ENCODE results near the gene ZNF692. TPM values are rescaled to one million over a fixed set of nuclear protein-coding genes. Genes with fewer than 3 reads are reported as not detected.

Gene ZNF692, protein sequence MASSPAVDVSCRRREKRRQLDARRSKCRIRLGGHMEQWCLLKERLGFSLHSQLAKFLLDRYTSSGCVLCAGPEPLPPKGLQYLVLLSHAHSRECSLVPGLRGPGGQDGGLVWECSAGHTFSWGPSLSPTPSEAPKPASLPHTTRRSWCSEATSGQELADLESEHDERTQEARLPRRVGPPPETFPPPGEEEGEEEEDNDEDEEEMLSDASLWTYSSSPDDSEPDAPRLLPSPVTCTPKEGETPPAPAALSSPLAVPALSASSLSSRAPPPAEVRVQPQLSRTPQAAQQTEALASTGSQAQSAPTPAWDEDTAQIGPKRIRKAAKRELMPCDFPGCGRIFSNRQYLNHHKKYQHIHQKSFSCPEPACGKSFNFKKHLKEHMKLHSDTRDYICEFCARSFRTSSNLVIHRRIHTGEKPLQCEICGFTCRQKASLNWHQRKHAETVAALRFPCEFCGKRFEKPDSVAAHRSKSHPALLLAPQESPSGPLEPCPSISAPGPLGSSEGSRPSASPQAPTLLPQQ
- total RNA-seq (2021) (50.7 to 59.1 TPM (median 56.0 TPM) in 3 replicates), Bru-seq, nascent RNA (percentile 72 among the genes with signal in this experiment)
- long read RNA-seq, experiment 1, transcript ZNF692-201 (12 exons, 1,931 nt): major isoform, 19 of 103 reads
- long read RNA-seq, experiment 1, partial matches to known transcripts: 18 of 103 reads
- long read RNA-seq, experiment 1, other reads (novel, unspliced or antisense): 62 of 103 reads
- long read RNA-seq, experiment 2, transcript ZNF692-201 (12 exons, 1,931 nt): major isoform, 5 of 32 reads
- long read RNA-seq, experiment 2, partial matches to known transcripts: 10 of 32 reads
- long read RNA-seq, experiment 2, other reads (novel, unspliced or antisense): 13 of 32 reads
- long read RNA-seq, experiment 3, partial matches to known transcripts: 6 of 13 reads
- long read RNA-seq, experiment 3, other reads (novel, unspliced or antisense): 6 of 13 reads

DNA sequence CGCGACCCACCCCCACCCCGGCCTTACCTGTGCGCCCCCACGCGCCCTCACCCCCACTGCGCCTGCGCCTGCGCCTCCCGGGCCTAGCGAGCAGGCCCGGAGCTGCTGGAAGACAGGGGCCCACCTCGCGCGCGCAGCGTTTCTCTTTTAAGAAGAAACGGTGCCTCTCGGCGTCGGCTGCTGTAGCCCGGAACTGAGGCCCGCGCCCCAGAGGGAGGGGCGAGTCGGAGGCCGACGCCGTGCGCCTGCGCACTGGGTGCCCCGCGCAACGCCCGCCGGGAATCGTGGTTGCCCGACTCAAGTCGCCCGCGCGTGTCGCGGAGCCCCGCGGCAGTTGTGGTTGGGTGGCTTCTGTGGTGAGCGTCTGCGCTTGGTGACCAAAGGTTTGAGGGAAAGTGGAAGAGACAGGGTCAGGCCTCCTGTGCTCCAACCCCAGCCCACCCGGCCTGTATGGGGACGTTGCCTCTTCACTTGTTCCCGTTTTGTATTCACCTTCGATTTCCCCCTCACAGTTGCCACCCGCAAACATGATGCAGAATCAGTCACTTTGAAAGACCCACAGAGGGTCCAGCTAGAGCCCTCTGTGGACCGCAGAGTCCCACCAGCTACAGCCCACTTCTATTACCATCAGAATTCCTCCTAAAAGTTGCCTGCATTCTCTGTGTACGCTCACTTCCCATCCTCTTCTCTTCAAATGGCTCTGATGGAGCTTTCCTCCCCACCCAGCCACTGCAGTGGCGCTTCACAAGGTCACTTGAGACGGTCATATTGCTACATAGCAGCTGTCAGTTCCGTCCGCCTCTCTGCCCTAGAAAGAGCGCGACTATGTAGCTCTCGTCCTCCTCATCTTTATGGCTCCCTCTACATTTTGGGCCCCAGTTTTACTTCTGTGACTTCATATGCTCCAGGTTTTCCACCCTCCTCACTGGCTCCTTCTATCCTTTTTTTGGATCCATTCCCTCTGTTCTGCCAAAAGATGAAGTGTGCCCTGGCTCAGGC is at the start of gene ZNF692:
TSS of gene ZNF692 (minus strand) at position 195 of the 999 bp plus-strand sequence. CDS start 776 bp downstream, outside the sequence.
- H3K4me3 Mint-ChIP-seq: peak within 1 kb of the TSS; percentile 88
- peaks cover 26% of the 10 kb centered on the region for H3K4me1 Mint-ChIP-seq
- H3K36me3 Mint-ChIP-seq: peaks cover 8% of the 10 kb centered on the region
- DNase-seq (ENCODE audit: low spot score) (peak; percentile 95), ATAC-seq (peak; percentile 73)
- ChIA-PET POLR2A (interaction anchor here (0.7 to 2.5 kb wide), 8 partner anchors 12 to 47 kb away, joined by 3 to 20 read pairs (median 8); partner anchors contain the start of genes PGBD2, SH3BP5L and ZNF672), CTCF (interaction anchor here (0.9 to 3.0 kb wide), 12 partner anchors 12 to 52 kb away, joined by 3 to 40 read pairs (median 8); partner anchors contain the start of genes PGBD2, SH3BP5L and ZNF672)
- peak within 1 kb of the TSS; percentile 95 for H3K27ac Mint-ChIP-seq
- peaks cover 36% of the 10 kb centered on the region for H3K27me3 Mint-ChIP-seq (ENCODE audit: low read depth)
- peaks cover 3% of the 10 kb centered on the region for H3K9me3 Mint-ChIP-seq
- TF ChIP-seq TP53 (CRISPR knock-in tag; IDR thresholded peaks at IDR 0.05): no peak; the same call in 1 of the 2 replicates
- no peak for TF ChIP-seq ZNF138 (CRISPR knock-in tag; conservative IDR thresholded peaks at IDR 0.05)
- TF ChIP-seq SMAD4 (CRISPR knock-in tag; IDR thresholded peaks at IDR 0.05): no peak
- no peak for TF ChIP-seq IRF2 (CRISPR knock-in tag; IDR thresholded peaks at IDR 0.05; ENCODE audit: borderline replicate concordance, low read depth)
- TF ChIP-seq ETV6 (CRISPR knock-in tag; IDR thresholded peaks at IDR 0.05): no peak; the same call in 1 of the 2 replicates
- TF ChIP-seq, protein P1, sequence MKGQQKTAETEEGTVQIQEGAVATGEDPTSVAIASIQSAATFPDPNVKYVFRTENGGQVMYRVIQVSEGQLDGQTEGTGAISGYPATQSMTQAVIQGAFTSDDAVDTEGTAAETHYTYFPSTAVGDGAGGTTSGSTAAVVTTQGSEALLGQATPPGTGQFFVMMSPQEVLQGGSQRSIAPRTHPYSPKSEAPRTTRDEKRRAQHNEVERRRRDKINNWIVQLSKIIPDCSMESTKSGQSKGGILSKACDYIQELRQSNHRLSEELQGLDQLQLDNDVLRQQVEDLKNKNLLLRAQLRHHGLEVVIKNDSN (CRISPR knock-in tag; IDR thresholded peaks at IDR 0.05): peak; percentile 40; the same call in 1 of the 2 replicates
- no peak for TF ChIP-seq HMGA2 (CRISPR knock-in tag; IDR thresholded peaks at IDR 0.05)
- TF ChIP-seq ZNF121 (CRISPR knock-in tag; IDR thresholded peaks at IDR 0.05): no peak
- TF ChIP-seq, protein P2, sequence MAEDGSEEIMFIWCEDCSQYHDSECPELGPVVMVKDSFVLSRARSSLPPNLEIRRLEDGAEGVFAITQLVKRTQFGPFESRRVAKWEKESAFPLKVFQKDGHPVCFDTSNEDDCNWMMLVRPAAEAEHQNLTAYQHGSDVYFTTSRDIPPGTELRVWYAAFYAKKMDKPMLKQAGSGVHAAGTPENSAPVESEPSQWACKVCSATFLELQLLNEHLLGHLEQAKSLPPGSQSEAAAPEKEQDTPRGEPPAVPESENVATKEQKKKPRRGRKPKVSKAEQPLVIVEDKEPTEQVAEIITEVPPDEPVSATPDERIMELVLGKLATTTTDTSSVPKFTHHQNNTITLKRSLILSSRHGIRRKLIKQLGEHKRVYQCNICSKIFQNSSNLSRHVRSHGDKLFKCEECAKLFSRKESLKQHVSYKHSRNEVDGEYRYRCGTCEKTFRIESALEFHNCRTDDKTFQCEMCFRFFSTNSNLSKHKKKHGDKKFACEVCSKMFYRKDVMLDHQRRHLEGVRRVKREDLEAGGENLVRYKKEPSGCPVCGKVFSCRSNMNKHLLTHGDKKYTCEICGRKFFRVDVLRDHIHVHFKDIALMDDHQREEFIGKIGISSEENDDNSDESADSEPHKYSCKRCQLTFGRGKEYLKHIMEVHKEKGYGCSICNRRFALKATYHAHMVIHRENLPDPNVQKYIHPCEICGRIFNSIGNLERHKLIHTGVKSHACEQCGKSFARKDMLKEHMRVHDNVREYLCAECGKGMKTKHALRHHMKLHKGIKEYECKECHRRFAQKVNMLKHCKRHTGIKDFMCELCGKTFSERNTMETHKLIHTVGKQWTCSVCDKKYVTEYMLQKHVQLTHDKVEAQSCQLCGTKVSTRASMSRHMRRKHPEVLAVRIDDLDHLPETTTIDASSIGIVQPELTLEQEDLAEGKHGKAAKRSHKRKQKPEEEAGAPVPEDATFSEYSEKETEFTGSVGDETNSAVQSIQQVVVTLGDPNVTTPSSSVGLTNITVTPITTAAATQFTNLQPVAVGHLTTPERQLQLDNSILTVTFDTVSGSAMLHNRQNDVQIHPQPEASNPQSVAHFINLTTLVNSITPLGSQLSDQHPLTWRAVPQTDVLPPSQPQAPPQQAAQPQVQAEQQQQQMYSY (CRISPR knock-in tag; IDR thresholded peaks at IDR 0.05): peak; percentile 83
- no peak for TF ChIP-seq JAZF1 (CRISPR knock-in tag; IDR thresholded peaks at IDR 0.05)
- TF ChIP-seq NR3C1 (CRISPR knock-in tag; conservative IDR thresholded peaks at IDR 0.05; ENCODE audit: low read depth): no peak
- TF ChIP-seq ZNF396 (CRISPR knock-in tag; IDR thresholded peaks at IDR 0.05; ENCODE audit: borderline replicate concordance): no peak
- TF ChIP-seq CREM (CRISPR knock-in tag; IDR thresholded peaks at IDR 0.05): no peak; the same call in 1 of the 2 replicates
- TF ChIP-seq, protein P3, sequence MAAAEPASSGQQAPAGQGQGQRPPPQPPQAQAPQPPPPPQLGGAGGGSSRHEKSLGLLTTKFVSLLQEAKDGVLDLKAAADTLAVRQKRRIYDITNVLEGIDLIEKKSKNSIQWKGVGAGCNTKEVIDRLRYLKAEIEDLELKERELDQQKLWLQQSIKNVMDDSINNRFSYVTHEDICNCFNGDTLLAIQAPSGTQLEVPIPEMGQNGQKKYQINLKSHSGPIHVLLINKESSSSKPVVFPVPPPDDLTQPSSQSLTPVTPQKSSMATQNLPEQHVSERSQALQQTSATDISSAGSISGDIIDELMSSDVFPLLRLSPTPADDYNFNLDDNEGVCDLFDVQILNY (CRISPR knock-in tag; IDR thresholded peaks at IDR 0.05): no peak
- TF ChIP-seq NFE2L1 (CRISPR knock-in tag; IDR thresholded peaks at IDR 0.05): no peak
- TF ChIP-seq, protein P4, sequence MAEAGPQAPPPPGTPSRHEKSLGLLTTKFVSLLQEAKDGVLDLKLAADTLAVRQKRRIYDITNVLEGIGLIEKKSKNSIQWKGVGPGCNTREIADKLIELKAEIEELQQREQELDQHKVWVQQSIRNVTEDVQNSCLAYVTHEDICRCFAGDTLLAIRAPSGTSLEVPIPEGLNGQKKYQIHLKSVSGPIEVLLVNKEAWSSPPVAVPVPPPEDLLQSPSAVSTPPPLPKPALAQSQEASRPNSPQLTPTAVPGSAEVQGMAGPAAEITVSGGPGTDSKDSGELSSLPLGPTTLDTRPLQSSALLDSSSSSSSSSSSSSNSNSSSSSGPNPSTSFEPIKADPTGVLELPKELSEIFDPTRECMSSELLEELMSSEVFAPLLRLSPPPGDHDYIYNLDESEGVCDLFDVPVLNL (CRISPR knock-in tag; IDR thresholded peaks at IDR 0.05; ENCODE audit: borderline replicate concordance, low read depth): no peak
- TF ChIP-seq, protein P5, sequence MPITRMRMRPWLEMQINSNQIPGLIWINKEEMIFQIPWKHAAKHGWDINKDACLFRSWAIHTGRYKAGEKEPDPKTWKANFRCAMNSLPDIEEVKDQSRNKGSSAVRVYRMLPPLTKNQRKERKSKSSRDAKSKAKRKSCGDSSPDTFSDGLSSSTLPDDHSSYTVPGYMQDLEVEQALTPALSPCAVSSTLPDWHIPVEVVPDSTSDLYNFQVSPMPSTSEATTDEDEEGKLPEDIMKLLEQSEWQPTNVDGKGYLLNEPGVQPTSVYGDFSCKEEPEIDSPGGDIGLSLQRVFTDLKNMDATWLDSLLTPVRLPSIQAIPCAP (CRISPR knock-in tag; IDR thresholded peaks at IDR 0.05): no peak
- TF ChIP-seq RELA (CRISPR knock-in tag; IDR thresholded peaks at IDR 0.05; ENCODE audit: borderline replicate concordance): no peak
- TF ChIP-seq TCF7 (CRISPR knock-in tag; IDR thresholded peaks at IDR 0.05; ENCODE audit: low read depth): no peak
- TF ChIP-seq, protein P6, sequence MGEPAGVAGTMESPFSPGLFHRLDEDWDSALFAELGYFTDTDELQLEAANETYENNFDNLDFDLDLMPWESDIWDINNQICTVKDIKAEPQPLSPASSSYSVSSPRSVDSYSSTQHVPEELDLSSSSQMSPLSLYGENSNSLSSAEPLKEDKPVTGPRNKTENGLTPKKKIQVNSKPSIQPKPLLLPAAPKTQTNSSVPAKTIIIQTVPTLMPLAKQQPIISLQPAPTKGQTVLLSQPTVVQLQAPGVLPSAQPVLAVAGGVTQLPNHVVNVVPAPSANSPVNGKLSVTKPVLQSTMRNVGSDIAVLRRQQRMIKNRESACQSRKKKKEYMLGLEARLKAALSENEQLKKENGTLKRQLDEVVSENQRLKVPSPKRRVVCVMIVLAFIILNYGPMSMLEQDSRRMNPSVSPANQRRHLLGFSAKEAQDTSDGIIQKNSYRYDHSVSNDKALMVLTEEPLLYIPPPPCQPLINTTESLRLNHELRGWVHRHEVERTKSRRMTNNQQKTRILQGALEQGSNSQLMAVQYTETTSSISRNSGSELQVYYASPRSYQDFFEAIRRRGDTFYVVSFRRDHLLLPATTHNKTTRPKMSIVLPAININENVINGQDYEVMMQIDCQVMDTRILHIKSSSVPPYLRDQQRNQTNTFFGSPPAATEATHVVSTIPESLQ (CRISPR knock-in tag; IDR thresholded peaks at IDR 0.05): no peak
- TF ChIP-seq, protein P7, sequence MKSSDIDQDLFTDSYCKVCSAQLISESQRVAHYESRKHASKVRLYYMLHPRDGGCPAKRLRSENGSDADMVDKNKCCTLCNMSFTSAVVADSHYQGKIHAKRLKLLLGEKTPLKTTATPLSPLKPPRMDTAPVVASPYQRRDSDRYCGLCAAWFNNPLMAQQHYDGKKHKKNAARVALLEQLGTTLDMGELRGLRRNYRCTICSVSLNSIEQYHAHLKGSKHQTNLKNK (CRISPR knock-in tag; IDR thresholded peaks at IDR 0.05): no peak
- no peak for TF ChIP-seq GRHL2 (CRISPR knock-in tag; IDR thresholded peaks at IDR 0.05; ENCODE audit: insufficient replicate concordance, severe bottlenecking)
- TF ChIP-seq NFYB (CRISPR knock-in tag; conservative IDR thresholded peaks at IDR 0.05; ENCODE audit: low read depth): no peak
